A549 (cell line): ENCODE data around the gene MEGF6. TPM values are rescaled to one million over a fixed set of nuclear protein-coding genes. Genes with fewer than 3 reads are reported as not detected.
A peak's percentile ranks its signal among the peaks of the same experiment; 100 is the strongest.

ENCODE experiments used
- ATAC-seq, 2 experiments: fragments of 200-7000 bp in 1 of 2; fragments of >200 bp in 1 of 2; cut with Nextera tagmentation in 1 of 2; cut with Tn5 transposase in 1 of 2; 3 replicates each; pipeline versions ENCODE4 v1.8.0 to v1.9.1; 2018 to 2020; ENCODE audit warnings: mild to moderate bottlenecking in 1 of 2, moderate library complexity in 1 of 2
- CTCF ChIA-PET: fragments of 300-600 bp; sonication (Branson Sonifier 250); formaldehyde crosslinking; extraction: SDS; loops from one replicate; lab custom pipeline; 2021; ENCODE audit warnings: antibody characterized with exemption, inconsistent platforms; lab: Yijun Ruan, JAX
- POLR2A ChIA-PET: fragments of 350-600 bp; formaldehyde crosslinking; extraction: SDS; loops from one replicate; lab custom pipeline; 2021; ENCODE audit warnings: antibody characterized with exemption, inconsistent platforms; lab: Yijun Ruan, JAX
- DNase-seq, 2 experiments: peaks; one replicate each; pipeline versions ENCODE4 v3.0.0 to v3.0.0-alpha.2; 2011 to 2016; ENCODE audit warnings: low read depth in 1 of 2, low spot score in 1 of 2
- FAIRE-seq: peaks from 2 replicates; lab custom pipeline; 2011; peaks lifted over from hg19 to GRCh38; lab: Jason Lieb, UNC
- H3K27ac ChIP-seq, 2 experiments: fragments of >200 bp; sonication (Bioruptor Twin); formaldehyde crosslinking; 3 replicates each; pipeline ENCODE4 v1.5.1; 2016 to 2017
- H3K4me1 ChIP-seq: fragments of >200 bp; sonication (Bioruptor Twin); formaldehyde crosslinking; 3 replicates; pipeline ENCODE4 v1.6.1; 2016
- H3K4me2 ChIP-seq: fragments of >200 bp; sonication (Bioruptor Twin); formaldehyde crosslinking; 3 replicates; pipeline ENCODE4 v1.6.1; 2016
- H3K4me3 ChIP-seq: fragments of >200 bp; sonication (Bioruptor Twin); formaldehyde crosslinking; 3 replicates; pipeline ENCODE4 v1.5.1; 2016
- H3K9me3 ChIP-seq: fragments of >200 bp; sonication (Bioruptor Twin); formaldehyde crosslinking; 3 replicates; pipeline ENCODE4 v1.6.1; 2016
- BHLHE40 ChIP-seq: IDR thresholded peaks from 2 replicates; pipeline ENCODE4 v1.6.1; 2012; ENCODE audit warnings: low read depth, low read length, inconsistent platforms
- CBX2 ChIP-seq: fragments of 200-600 bp; sonication (generic); IDR thresholded peaks from 2 replicates; pipeline ENCODE4 v1.6.1; 2016; ENCODE audit warnings: low read depth, mild to moderate bottlenecking, borderline replicate concordance
- CHD2 ChIP-seq: fragments of 150-350 bp; IDR thresholded peaks from 2 replicates; pipeline ENCODE4 v1.6.1; 2014; ENCODE audit warnings: low read length; ENCODE audit not compliant: partially characterized antibody
- EHMT2 ChIP-seq: fragments of 200-600 bp; sonication (generic); IDR thresholded peaks from 2 replicates; pipeline ENCODE4 v1.6.1; 2016; ENCODE audit warnings: antibody characterized with exemption, low read depth, mild to moderate bottlenecking, moderate library complexity
- EP300 ChIP-seq, 2 experiments: fragments of >200 bp; sonication (Bioruptor Twin); formaldehyde crosslinking; IDR thresholded peaks; 2 replicates in 1 of 2; 3 replicates in 1 of 2; pipeline ENCODE4 v1.6.1; 2016 to 2017
- ESRRA ChIP-seq: fragments of 150-350 bp; IDR thresholded peaks from 2 replicates; pipeline ENCODE4 v1.6.1; 2014; ENCODE audit warnings: mild to moderate bottlenecking, low read length, borderline replicate concordance
- HES2 ChIP-seq: fragments of >200 bp; sonication (Bioruptor Twin); formaldehyde crosslinking; IDR thresholded peaks from 2 replicates; pipeline ENCODE4 v1.6.1; 2016
- HEYL ChIP-seq: fragments of 250-450 bp; sonication (Bioruptor Pico); IDR thresholded peaks from 2 replicates; pipeline ENCODE4 v1.8.0; 2021; ENCODE audit warnings: mild to moderate bottlenecking, moderate library complexity
- HOXB13 ChIP-seq: fragments of 250-450 bp; sonication (Bioruptor Pico); IDR thresholded peaks from 2 replicates; pipeline ENCODE4 v1.5.0; 2020; ENCODE audit warnings: low read depth, mild to moderate bottlenecking, moderate library complexity
- HOXB5 ChIP-seq: fragments of 250-450 bp; sonication (Bioruptor Pico); IDR thresholded peaks from 2 replicates; pipeline ENCODE4 v1.5.0; 2020; ENCODE audit warnings: mild to moderate bottlenecking, moderate library complexity
- JUNB ChIP-seq: fragments of >200 bp; sonication (Bioruptor Twin); formaldehyde crosslinking; IDR thresholded peaks from 2 replicates; pipeline ENCODE4 v1.6.1; 2016
- KDM1A ChIP-seq: fragments of 200-600 bp; sonication (generic); IDR thresholded peaks from 2 replicates; pipeline ENCODE4 v1.6.1; 2016; ENCODE audit warnings: low read depth, mild to moderate bottlenecking
- MAFK ChIP-seq: fragments of 450-650 bp; IDR thresholded peaks from 2 replicates; pipeline ENCODE4 v1.6.1; 2014; ENCODE audit not compliant: partially characterized antibody
- MAZ ChIP-seq: fragments of 150-350 bp; IDR thresholded peaks from 2 replicates; pipeline ENCODE4 v1.6.1; 2014; ENCODE audit warnings: antibody characterized with exemption, low read depth, low read length, borderline replicate concordance
- NR3C1 ChIP-seq: fragments of >200 bp; sonication (Bioruptor Twin); formaldehyde crosslinking; IDR thresholded peaks from 3 replicates; pipeline ENCODE4 v1.6.1; 2017
- PHF8 ChIP-seq: fragments of 200-600 bp; sonication (generic); IDR thresholded peaks from 2 replicates; pipeline ENCODE4 v1.6.1; 2016; ENCODE audit warnings: low read depth, mild to moderate bottlenecking, antibody characterized with exemption, moderate library complexity, borderline replicate concordance
- POLR2A ChIP-seq: IDR thresholded peaks from 2 replicates; pipeline ENCODE4 v1.6.1; 2012; ENCODE audit warnings: mild to moderate bottlenecking, low read length
- POLR2AphosphoS2 ChIP-seq: conservative IDR thresholded peaks from 2 replicates; pipeline ENCODE4 v1.6.1; 2012; ENCODE audit warnings: low read length, improper control_type of control experiment, inconsistent platforms
- RAD21 ChIP-seq, 2 experiments: fragments of >200 bp in 1 of 2; sonication (Bioruptor Twin) in 1 of 2; formaldehyde crosslinking in 1 of 2; IDR thresholded peaks in 1 of 2; conservative IDR thresholded peaks in 1 of 2; 2 replicates in 1 of 2; 3 replicates in 1 of 2; pipeline ENCODE4 v1.6.1; 2012 to 2018; ENCODE audit warnings: inconsistent platforms in 1 of 2
- RNF2 ChIP-seq: fragments of 200-600 bp; sonication (generic); IDR thresholded peaks from 2 replicates; pipeline ENCODE4 v1.6.1; 2016; ENCODE audit warnings: low read depth, mild to moderate bottlenecking, antibody characterized with exemption, moderate library complexity, borderline replicate concordance
- TP53 ChIP-seq: fragments of 250-450 bp; sonication (Bioruptor Pico); IDR thresholded peaks from 2 replicates; pipeline ENCODE4 v1.5.0; 2021; ENCODE audit warnings: mild to moderate bottlenecking, moderate library complexity
- USF2 ChIP-seq: fragments of 450-650 bp; IDR thresholded peaks from 2 replicates; pipeline ENCODE4 v1.6.1; 2014; ENCODE audit warnings: antibody characterized with exemption
- WGBS: methylation state at CpG from one replicate; pipeline ENCODE4 v1.1.6; 2017; ENCODE audit errors: missing lambda C conversion rate; 5-methylcytosine and 5-hydroxymethylcytosine counted together
- polyA plus RNA-seq, 4 experiments: library from polyadenylated mRNA; depleted of rRNA in 3 of 4; stranded (reverse); fragments of >200 nt; fragmentation: RNase III in 1 of 4; extraction: RNeasy Plus Mini Kit Qiagen cat#74134 plus additional on column Dnase treatment in 1 of 4; gene quantifications; 2 replicates in 3 of 4; 3 replicates in 1 of 4; pipeline ENCODE4 v1.2.3, GENCODE V29; 2011 to 2017
- TF ChIP-seq, protein P1 (sequence below): fragments of 250-450 bp; sonication (Bioruptor Pico); IDR thresholded peaks from 2 replicates; pipeline ENCODE4 v1.5.0; 2020; ENCODE audit warnings: low read depth, mild to moderate bottlenecking, moderate library complexity
- TF ChIP-seq, protein P2 (sequence below): fragments of 150-350 bp; IDR thresholded peaks from 2 replicates; pipeline ENCODE4 v1.6.1; 2014; ENCODE audit warnings: low read depth, mild to moderate bottlenecking, low read length
- TF ChIP-seq, protein P3 (sequence below): IDR thresholded peaks from 2 replicates; pipeline ENCODE4 v1.6.1; 2012

The MEGF6 gene
- polyA plus RNA-seq, 2 of the 4 experiments (the other 2 are of a cell fraction) = 0.66 to 13.7 TPM

DNA sequence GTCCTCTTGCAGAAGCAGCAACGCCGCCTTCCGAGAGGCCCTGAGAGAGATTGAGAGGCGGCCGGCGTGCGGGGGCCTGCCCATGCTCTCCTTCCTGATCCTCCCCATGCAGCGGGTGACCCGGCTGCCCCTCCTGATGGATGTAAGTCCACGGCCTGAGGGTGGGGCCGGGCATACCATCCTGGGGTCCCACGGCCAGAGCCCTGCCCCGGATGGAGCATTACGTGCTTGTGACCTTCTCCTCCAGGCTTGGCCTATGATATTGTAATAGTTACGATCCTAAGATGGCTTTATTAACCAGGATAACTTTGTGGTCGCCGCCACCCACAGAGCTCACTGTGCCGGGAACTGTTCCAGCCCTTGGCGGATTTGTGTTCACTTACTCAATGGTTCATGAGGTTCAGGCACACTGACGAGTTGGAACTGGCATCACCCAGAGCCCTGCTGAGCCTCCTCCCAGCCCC lies 137.9 kb downstream of the MEGF6 start:
- DNase-seq = no peak
- WGBS = 59% methylated on average over 8 of the region's 20 CpGs
- H3K4me1 ChIP-seq = peaks cover 12% of the 10 kb centered on the region
- no peak for TF ChIP-seq MAFK
- no peak for TF ChIP-seq POLR2AphosphoS2
- TF ChIP-seq MAZ = no peak
- no peak for TF ChIP-seq USF2
- no peak for TF ChIP-seq HOXB13 (CRISPR knock-in tag)
- no peak for TF ChIP-seq CBX2
- TF ChIP-seq POLR2A = no peak
- TF ChIP-seq, protein P1, sequence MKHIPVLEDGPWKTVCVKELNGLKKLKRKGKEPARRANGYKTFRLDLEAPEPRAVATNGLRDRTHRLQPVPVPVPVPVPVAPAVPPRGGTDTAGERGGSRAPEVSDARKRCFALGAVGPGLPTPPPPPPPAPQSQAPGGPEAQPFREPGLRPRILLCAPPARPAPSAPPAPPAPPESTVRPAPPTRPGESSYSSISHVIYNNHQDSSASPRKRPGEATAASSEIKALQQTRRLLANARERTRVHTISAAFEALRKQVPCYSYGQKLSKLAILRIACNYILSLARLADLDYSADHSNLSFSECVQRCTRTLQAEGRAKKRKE = no peak
- TF ChIP-seq, all 56 proteins: peak for 0
- ATAC-seq (no peak), FAIRE-seq (no peak)
- H3K4me3 ChIP-seq = no peak overlapping the region
- H3K4me2 ChIP-seq = no peak overlapping the region
- CTCF ChIA-PET = interaction anchor here (2.5 to 4.0 kb wide), 3 partner anchors 11 to 20 kb away, joined by 11 to 69 read pairs (median 16); partner anchors contain the start of gene ARHGEF16
- H3K27ac ChIP-seq = no peak overlapping the region; a peak in 1 of 6 replicates
- no peaks in the 10 kb centered on the region for H3K9me3 ChIP-seq
- POLR2A ChIA-PET = no interaction called here

DNA sequence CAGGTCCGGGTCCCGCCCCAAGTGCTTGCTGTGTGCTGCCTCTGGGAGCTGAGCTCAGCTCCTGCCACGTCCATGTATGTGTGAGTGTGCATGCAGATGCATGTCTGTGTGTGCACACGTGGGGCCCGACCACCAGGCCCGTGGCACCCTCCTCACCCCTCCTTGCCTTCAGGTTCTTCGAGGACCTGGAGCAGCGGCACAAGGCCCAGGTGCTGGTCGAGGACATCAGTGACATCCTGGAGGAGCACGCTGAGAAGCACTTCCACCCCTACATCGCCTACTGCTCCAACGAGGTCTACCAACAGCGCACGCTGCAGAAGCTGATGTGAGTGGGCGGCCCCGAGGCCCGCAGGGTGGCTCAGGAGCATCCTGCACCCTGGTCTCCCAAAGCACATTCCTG lies 138.4 kb downstream of the MEGF6 start:
- ATAC-seq (no peak), FAIRE-seq (no peak), DNase-seq (no peak)
- no peak overlapping the region for H3K4me3 ChIP-seq
- POLR2A ChIA-PET = interaction anchor here (1.1 kb wide), 1 partner anchor 19 kb away, joined by 3 read pairs; no protein-coding TSS in a partner anchor
- no peaks in the 10 kb centered on the region for H3K9me3 ChIP-seq
- H3K4me2 ChIP-seq = no peak overlapping the region
- 92% methylated on average over 6 of the region's 17 CpGs for WGBS
- H3K4me1 ChIP-seq = peaks cover 12% of the 10 kb centered on the region
- CTCF ChIA-PET = interaction anchor here (1.7 to 4.0 kb wide), 7 partner anchors 9 to 22 kb away, joined by 4 to 69 read pairs (median 8); partner anchors contain the start of gene ARHGEF16
- TF ChIP-seq HEYL (CRISPR knock-in tag) (no peak), USF2 (no peak), HES2 (no peak), POLR2AphosphoS2 (no peak), BHLHE40 (no peak), NR3C1 (no peak), MAZ (no peak), ESRRA (no peak), JUNB (no peak), EP300 (IDR thresholded peaks at IDR 0.05) (no peak), CHD2 (no peak), EHMT2 (no peak), HOXB5 (CRISPR knock-in tag) (no peak), KDM1A (no peak)
- TF ChIP-seq, all 56 proteins: peak for 0
- H3K27ac ChIP-seq = peak overlapping the region in 1 of 2 experiments; percentile 85; a peak in 2 of 6 replicates

GRCh38 chr1:3472088-3472850 lies 139.0 kb downstream of the MEGF6 start:
- DNase-seq = no peak
- CTCF ChIA-PET = interaction anchor here (0.6 to 4.0 kb wide), 15 partner anchors 9 to 474 kb away, joined by 3 to 69 read pairs (median 4); partner anchors contain the start of gene ARHGEF16
- H3K4me1 ChIP-seq = peaks cover 12% of the 10 kb centered on the region
- FAIRE-seq = no peak
- peak overlapping the region in 1 of 2 experiments; percentile 85; a peak in 3 of 6 replicates for H3K27ac ChIP-seq
- no peak overlapping the region for H3K4me3 ChIP-seq
- POLR2A ChIA-PET = interaction anchor here (1.1 kb wide), 1 partner anchor 19 kb away, joined by 3 read pairs; no protein-coding TSS in a partner anchor
- peak overlapping the region; percentile 45; the same call in 1 of the 3 replicates for H3K4me2 ChIP-seq
- H3K9me3 ChIP-seq = no peaks in the 10 kb centered on the region
- ATAC-seq = peak in 1 of 2 experiments; percentile 5; a peak in 1 of 6 replicates
- WGBS = 80% methylated on average over 1 of the region's 25 CpGs
- TF ChIP-seq, protein P2, sequence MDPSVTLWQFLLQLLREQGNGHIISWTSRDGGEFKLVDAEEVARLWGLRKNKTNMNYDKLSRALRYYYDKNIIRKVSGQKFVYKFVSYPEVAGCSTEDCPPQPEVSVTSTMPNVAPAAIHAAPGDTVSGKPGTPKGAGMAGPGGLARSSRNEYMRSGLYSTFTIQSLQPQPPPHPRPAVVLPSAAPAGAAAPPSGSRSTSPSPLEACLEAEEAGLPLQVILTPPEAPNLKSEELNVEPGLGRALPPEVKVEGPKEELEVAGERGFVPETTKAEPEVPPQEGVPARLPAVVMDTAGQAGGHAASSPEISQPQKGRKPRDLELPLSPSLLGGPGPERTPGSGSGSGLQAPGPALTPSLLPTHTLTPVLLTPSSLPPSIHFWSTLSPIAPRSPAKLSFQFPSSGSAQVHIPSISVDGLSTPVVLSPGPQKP = no peak
- no peak for TF ChIP-seq CBX2
- TF ChIP-seq POLR2AphosphoS2 = no peak
- no peak for TF ChIP-seq TP53
- TF ChIP-seq HOXB13 (CRISPR knock-in tag) = no peak
- TF ChIP-seq RNF2 = no peak
- TF ChIP-seq HES2 = no peak
- no peak for TF ChIP-seq RAD21 (conservative IDR thresholded peaks at IDR 0.05 in 1 of 2, IDR thresholded peaks at IDR 0.05 in 1 of 2)
- TF ChIP-seq, protein P3, sequence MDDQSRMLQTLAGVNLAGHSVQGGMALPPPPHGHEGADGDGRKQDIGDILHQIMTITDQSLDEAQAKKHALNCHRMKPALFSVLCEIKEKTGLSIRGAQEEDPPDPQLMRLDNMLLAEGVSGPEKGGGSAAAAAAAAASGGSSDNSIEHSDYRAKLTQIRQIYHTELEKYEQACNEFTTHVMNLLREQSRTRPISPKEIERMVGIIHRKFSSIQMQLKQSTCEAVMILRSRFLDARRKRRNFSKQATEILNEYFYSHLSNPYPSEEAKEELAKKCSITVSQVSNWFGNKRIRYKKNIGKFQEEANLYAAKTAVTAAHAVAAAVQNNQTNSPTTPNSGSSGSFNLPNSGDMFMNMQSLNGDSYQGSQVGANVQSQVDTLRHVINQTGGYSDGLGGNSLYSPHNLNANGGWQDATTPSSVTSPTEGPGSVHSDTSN = no peak
- no peak for TF ChIP-seq PHF8
- TF ChIP-seq EHMT2 = no peak
